IMR-90 (cell line): Measurements from ENCODE around the gene ESRRG. TPM values are rescaled to one million over a fixed set of nuclear protein-coding genes. Genes with fewer than 3 reads are reported as not detected.

Experiments used
- ATAC-seq: fragments of 200-7000 bp; cut with Tn5 transposase; 2 replicates; pipeline ENCODE4 v1.9.1; 2020; ENCODE audit warnings: low read depth, mild to moderate bottlenecking, moderate library complexity
- BruUV-seq: library from RNA; stranded (reverse); fragments of 400-500 nt; replicated peaks from 2 replicates; lab custom pipeline; 2021; lab: Mats Ljungman, UMichigan
- CTCF ChIA-PET: fragments of 300-600 bp; formaldehyde crosslinking; extraction: SDS; loops from one replicate; lab custom pipeline; 2021; ENCODE audit warnings: antibody characterized with exemption; lab: Yijun Ruan, JAX
- POLR2A ChIA-PET: fragments of 300-600 bp; sonication (Branson Sonifier 250); formaldehyde crosslinking; loops from one replicate; lab custom pipeline; 2022; ENCODE audit warnings: antibody characterized with exemption; ENCODE audit not compliant: unreplicated experiment; lab: Charles Lee
- DNase-seq: peaks from one replicate; pipeline ENCODE4 v3.0.0; 2013
- H2AFZ ChIP-seq: replicated peaks from 2 replicates; pipeline ENCODE3; 2013; ENCODE audit warnings: low read length, mild to moderate bottlenecking; ENCODE audit not compliant: poor library complexity
- H2AK5ac ChIP-seq: 2 replicates; pipeline ENCODE4 v1.6.1; 2013; ENCODE audit warnings: low read depth, low read length, inconsistent platforms
- H2AK9ac ChIP-seq: replicated peaks from 2 replicates; pipeline ENCODE3; 2013; ENCODE audit warnings: mild to moderate bottlenecking, low read depth, low read length, moderate library complexity; ENCODE audit not compliant: poor library complexity
- H2BK120ac ChIP-seq: 2 replicates; pipeline ENCODE4 v1.6.1; 2013; ENCODE audit warnings: low read depth, low read length, inconsistent platforms
- H2BK15ac ChIP-seq: 3 replicates; pipeline ENCODE4 v1.6.1; 2013; ENCODE audit warnings: low read depth, low read length, inconsistent platforms
- H2BK20ac ChIP-seq: 2 replicates; pipeline ENCODE4 v1.6.1; 2013; ENCODE audit warnings: low read depth, mild to moderate bottlenecking, inconsistent platforms, low read length, moderate library complexity
- H2BK5ac ChIP-seq: 2 replicates; pipeline ENCODE4 v1.6.1; 2013; ENCODE audit warnings: mild to moderate bottlenecking, low read depth, low read length, inconsistent platforms; ENCODE audit not compliant: poor library complexity, severe bottlenecking
- H3K14ac ChIP-seq: replicated peaks from 2 replicates; pipeline ENCODE4 v1.6.1; 2013; ENCODE audit warnings: low read depth, low read length, inconsistent platforms
- H3K18ac ChIP-seq: 2 replicates; pipeline ENCODE4 v1.6.1; 2013; ENCODE audit warnings: low read depth, low read length, control low read depth
- H3K23ac ChIP-seq: 2 replicates; pipeline ENCODE4 v1.6.1; 2013; ENCODE audit warnings: low read depth, low read length, inconsistent platforms
- H3K27ac ChIP-seq: 2 replicates; pipeline ENCODE4 v1.5.1; 2013; ENCODE audit warnings: mild to moderate bottlenecking, control low read depth, low read length; ENCODE audit not compliant: insufficient read depth
- H3K27me3 ChIP-seq: 2 replicates; pipeline ENCODE4 v1.6.1; 2013; ENCODE audit warnings: low read length; ENCODE audit not compliant: control insufficient read depth, insufficient read depth
- H3K36me3 ChIP-seq: 2 replicates; pipeline ENCODE4 v1.6.1; 2013; ENCODE audit warnings: low read length, mixed read lengths; ENCODE audit not compliant: control insufficient read depth, insufficient read depth
- H3K4ac ChIP-seq: 2 replicates; pipeline ENCODE4 v1.6.1; 2013; ENCODE audit warnings: low read depth, low read length, inconsistent platforms
- H3K4me1 ChIP-seq: 2 replicates; pipeline ENCODE4 v1.6.1; 2013; ENCODE audit warnings: low read length, mixed read lengths; ENCODE audit not compliant: control insufficient read depth, insufficient read depth
- H3K4me2 ChIP-seq: 2 replicates; pipeline ENCODE4 v1.6.1; 2013; ENCODE audit warnings: low read depth, mild to moderate bottlenecking, control low read depth, low read length, moderate library complexity
- H3K4me3 ChIP-seq: 2 replicates; pipeline ENCODE4 v1.5.1; 2013; ENCODE audit warnings: low read depth, mild to moderate bottlenecking, control low read depth, low read length, moderate library complexity; ENCODE audit not compliant: insufficient read depth
- H3K56ac ChIP-seq: 2 replicates; pipeline ENCODE4 v1.6.1; 2013; ENCODE audit warnings: low read length, inconsistent platforms; ENCODE audit not compliant: insufficient read depth; ENCODE audit errors: extremely low read depth
- H3K79me1 ChIP-seq, 2 experiments: 2 replicates each; pipeline ENCODE4 v1.6.1; 2013; ENCODE audit warnings: low read length in 2 of 2, inconsistent platforms in 1 of 2, low read depth in 1 of 2
- H3K9ac ChIP-seq: 2 replicates; pipeline ENCODE4 v1.6.1; 2013; ENCODE audit warnings: low read depth, low read length, control low read depth
- H3K9me1 ChIP-seq: 2 replicates; pipeline ENCODE4 v1.6.1; 2013; ENCODE audit warnings: low read length, inconsistent platforms; ENCODE audit not compliant: insufficient read depth
- H3K9me3 ChIP-seq: 2 replicates; pipeline ENCODE4 v1.6.1; 2013; ENCODE audit warnings: low read length; ENCODE audit not compliant: control insufficient read depth, insufficient read depth
- H4K20me1 ChIP-seq: 2 replicates; pipeline ENCODE4 v1.6.1; 2013; ENCODE audit warnings: low read length, inconsistent platforms; ENCODE audit not compliant: insufficient read depth
- H4K5ac ChIP-seq: 2 replicates; pipeline ENCODE4 v1.6.1; 2013; ENCODE audit warnings: mild to moderate bottlenecking, low read depth, low read length, control low read depth
- H4K8ac ChIP-seq, 2 experiments: 2 replicates each; pipeline ENCODE4 v1.6.1; 2013; ENCODE audit warnings: low read depth in 2 of 2, low read length in 2 of 2, control low read depth in 1 of 2, inconsistent platforms in 1 of 2
- H4K91ac ChIP-seq: 2 replicates; pipeline ENCODE4 v1.6.1; 2013; ENCODE audit warnings: low read depth, low read length, inconsistent platforms; ENCODE audit not compliant: insufficient read depth
- BHLHE40 ChIP-seq: fragments of 150-350 bp; IDR thresholded peaks from 2 replicates; pipeline ENCODE4 v1.6.1; 2016; ENCODE audit warnings: mild to moderate bottlenecking, low read depth, low read length
- CEBPB ChIP-seq: IDR thresholded peaks from 2 replicates; pipeline ENCODE4 v1.6.1; 2012; ENCODE audit warnings: low read depth, low read length, improper control_type of control experiment
- CHD1 ChIP-seq: IDR thresholded peaks from 2 replicates; pipeline ENCODE4 v1.6.1; 2012; ENCODE audit warnings: low read depth, low read length, improper control_type of control experiment
- FOS ChIP-seq: fragments of 150-350 bp; IDR thresholded peaks from 2 replicates; pipeline ENCODE4 v1.6.1; 2016; ENCODE audit warnings: low read depth, low read length
- MAFK ChIP-seq: IDR thresholded peaks from 2 replicates; pipeline ENCODE4 v1.6.1; 2012; ENCODE audit warnings: low read depth, low read length, improper control_type of control experiment
- MAZ ChIP-seq: IDR thresholded peaks from 2 replicates; pipeline ENCODE4 v1.6.1; 2012; ENCODE audit warnings: low read depth, mild to moderate bottlenecking, low read length, improper control_type of control experiment, moderate library complexity, borderline replicate concordance
- NFE2L2 ChIP-seq: fragments of 150-350 bp; IDR thresholded peaks from 2 replicates; pipeline ENCODE4 v1.6.1; 2016; ENCODE audit warnings: low read depth, mild to moderate bottlenecking, low read length
- POLR2A ChIP-seq: IDR thresholded peaks from 2 replicates; pipeline ENCODE4 v1.6.1; 2012; ENCODE audit warnings: mild to moderate bottlenecking, low read depth, low read length
- RAD21 ChIP-seq: IDR thresholded peaks from 2 replicates; pipeline ENCODE4 v1.6.1; 2012; ENCODE audit warnings: low read length, improper control_type of control experiment
- RCOR1 ChIP-seq: IDR thresholded peaks from 2 replicates; pipeline ENCODE4 v1.6.1; 2012; ENCODE audit warnings: mild to moderate bottlenecking, low read length, improper control_type of control experiment; ENCODE audit not compliant: insufficient replicate concordance
- RFX5 ChIP-seq: IDR thresholded peaks from 2 replicates; pipeline ENCODE4 v1.8.0; 2012; ENCODE audit warnings: low read depth, mild to moderate bottlenecking, low read length, moderate library complexity
- SMC3 ChIP-seq: fragments of 150-350 bp; IDR thresholded peaks from 2 replicates; pipeline ENCODE4 v1.6.1; 2016; ENCODE audit warnings: low read depth, mild to moderate bottlenecking, antibody characterized with exemption, low read length, moderate library complexity
- WGBS, 2 experiments: methylation state at CpG; one replicate each; pipeline versions ENCODE4 v1.1.5 to v1.1.7; 2013; ENCODE audit warnings: missing lambda C conversion rate in 2 of 2; ENCODE audit not compliant: insufficient read length in 1 of 2; ENCODE audit errors: extremely low coverage in 2 of 2; 5-methylcytosine and 5-hydroxymethylcytosine counted together
- dilution Hi-C: fragments of 300-500 bp; cut with HindIII; formaldehyde crosslinking; loops from one replicate; pipeline ENCODE4 v1.14.3; 2018; ENCODE audit warnings: low sequenced_read_pairs; ENCODE audit not compliant: unreplicated experiment
- in situ Hi-C: fragments of 300-500 bp; cut with MboI; formaldehyde crosslinking; loops from 3 replicates; pipeline ENCODE4 v1.14.3; 2019; ENCODE audit warnings: low sequenced_read_pairs, inconsistent platforms, mixed read lengths
- intact Hi-C: fragments of 100-400 bp; cut with micrococcal nuclease; formaldehyde crosslinking; loops from 2 replicates; pipeline ENCODE4 v1.10.0; 2022
- polyA plus RNA-seq, 3 experiments: library from polyadenylated mRNA; depleted of rRNA; stranded (reverse); fragments of >200 nt; gene quantifications; 2 replicates each; pipeline ENCODE4 v1.2.3, GENCODE V29; 2012; ENCODE audit warnings: low replicate concordance in 1 of 3
- total RNA-seq: library from RNA; depleted of rRNA; stranded (reverse); fragments of >200 nt; gene quantifications from 2 replicates; pipeline ENCODE4 v1.2.3, GENCODE V29; 2012
- TF ChIP-seq, protein P1 (sequence below): fragments of 150-350 bp; IDR thresholded peaks from 2 replicates; pipeline ENCODE4 v1.6.1; 2016; ENCODE audit warnings: low read depth, mild to moderate bottlenecking, low read length, moderate library complexity, borderline replicate concordance
- TF ChIP-seq, protein P2 (sequence below): fragments of 150-350 bp; IDR thresholded peaks from 2 replicates; pipeline ENCODE4 v1.6.1; 2017; ENCODE audit warnings: mild to moderate bottlenecking, antibody characterized with exemption, low read length, low read depth
- TF ChIP-seq, protein P3 (sequence below): conservative IDR thresholded peaks from 2 replicates; pipeline ENCODE4 v1.5.1; 2012; ENCODE audit warnings: mild to moderate bottlenecking, low read depth, low read length, improper control_type of control experiment

The ESRRG gene
- total and polyA plus RNA-seq, 2 of the 4 experiments (the other 2 are of a cell fraction) = 0.17 to 0.54 TPM

DNA sequence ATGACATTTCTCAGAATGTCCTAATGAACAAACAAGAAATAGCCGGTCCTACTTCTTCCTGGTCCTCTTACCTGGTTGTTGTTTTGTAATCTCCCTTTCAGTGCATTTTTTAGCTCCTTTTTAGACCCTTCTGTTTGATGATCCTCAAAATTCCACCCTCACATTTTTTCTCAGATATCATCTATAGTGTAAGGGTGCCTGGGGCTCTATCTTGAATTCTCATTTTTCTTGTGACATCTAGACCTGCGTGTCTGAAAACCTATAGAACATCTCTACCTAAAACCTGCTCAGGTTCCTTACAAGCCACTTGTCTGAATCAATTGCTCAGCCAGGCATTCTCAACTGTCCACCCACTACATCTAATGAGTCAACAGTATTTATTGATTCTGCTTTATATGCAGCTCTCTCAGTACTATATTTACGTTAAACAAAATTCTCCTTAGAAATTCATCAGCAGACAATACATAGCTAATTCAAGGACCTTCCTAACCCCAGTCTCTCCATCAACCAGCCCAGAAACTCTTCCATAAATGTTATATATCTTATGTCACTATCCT, 263.5 kb downstream of the ESRRG start:
- POLR2A ChIA-PET = no interaction called here
- H2BK5ac ChIP-seq = peak overlapping the region; percentile 97
- no peak overlapping the region for H3K4me2 ChIP-seq
- CTCF ChIA-PET = no interaction called here
- peak overlapping the region; percentile 26; the same call in 1 of the 2 replicates for H3K4ac ChIP-seq
- no peaks in the 10 kb centered on the region for H3K27me3 ChIP-seq
- no peaks in the 10 kb centered on the region for H3K9me3 ChIP-seq
- H3K79me1 ChIP-seq = peaks cover 0 to 5% of the 10 kb centered on the region in 2 experiments; a peak in 1 of 4 replicates
- peak overlapping the region; percentile 78; the same call in 1 of the 2 replicates for H2BK120ac ChIP-seq
- H3K14ac ChIP-seq = no peak overlapping the region; the same call in 1 of the 2 replicates
- peaks cover 24% of the 10 kb centered on the region for H3K4me1 ChIP-seq
- in situ Hi-C loops = no loop called here
- peak overlapping the region; percentile 6; the same call in 1 of the 2 replicates for H4K5ac ChIP-seq
- no peak overlapping the region; the same call in 1 of the 2 replicates for H2AK5ac ChIP-seq
- no peaks in the 10 kb centered on the region for H3K36me3 ChIP-seq
- no peaks in the 10 kb centered on the region for H4K20me1 ChIP-seq
- ATAC-seq = no peak
- WGBS, 2 experiments = no CpG with 5 or more reads among the region's 3 CpGs
- no peak overlapping the region for H3K27ac ChIP-seq
- dilution Hi-C loops = no loop called here
- H4K8ac ChIP-seq = peak overlapping the region; percentile 27 to 33; a peak in 3 of 4 replicates
- no peak overlapping the region for H3K4me3 ChIP-seq
- no TSS peak for BruUV-seq
- H3K9me1 ChIP-seq = peaks cover 5% of the 10 kb centered on the region
- peak overlapping the region; percentile 47; the same call in 1 of the 2 replicates for H4K91ac ChIP-seq
- no peak overlapping the region for H3K56ac ChIP-seq
- peak; percentile 62 for DNase-seq
- no peak overlapping the region for H3K9ac ChIP-seq
- no peak overlapping the region for H2AK9ac ChIP-seq
- no peak overlapping the region for H3K23ac ChIP-seq
- intact Hi-C loops = loop anchor here (5.0 kb wide), 2 partner anchors 143 to 467 kb away; no protein-coding TSS in a partner anchor
- peak overlapping the region; percentile 93; the same call in 1 of the 2 replicates for H3K18ac ChIP-seq
- H2AFZ ChIP-seq = no peak overlapping the region
- peak overlapping the region; percentile 42; the same call in 1 of the 3 replicates for H2BK15ac ChIP-seq
- peak overlapping the region; percentile 81 for H2BK20ac ChIP-seq
- TF ChIP-seq, protein P1, sequence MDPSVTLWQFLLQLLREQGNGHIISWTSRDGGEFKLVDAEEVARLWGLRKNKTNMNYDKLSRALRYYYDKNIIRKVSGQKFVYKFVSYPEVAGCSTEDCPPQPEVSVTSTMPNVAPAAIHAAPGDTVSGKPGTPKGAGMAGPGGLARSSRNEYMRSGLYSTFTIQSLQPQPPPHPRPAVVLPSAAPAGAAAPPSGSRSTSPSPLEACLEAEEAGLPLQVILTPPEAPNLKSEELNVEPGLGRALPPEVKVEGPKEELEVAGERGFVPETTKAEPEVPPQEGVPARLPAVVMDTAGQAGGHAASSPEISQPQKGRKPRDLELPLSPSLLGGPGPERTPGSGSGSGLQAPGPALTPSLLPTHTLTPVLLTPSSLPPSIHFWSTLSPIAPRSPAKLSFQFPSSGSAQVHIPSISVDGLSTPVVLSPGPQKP = no peak
- TF ChIP-seq BHLHE40 = no peak
- TF ChIP-seq SMC3 = no peak
- TF ChIP-seq CEBPB = no peak
- no peak for TF ChIP-seq POLR2A
- no peak for TF ChIP-seq FOS
- no peak for TF ChIP-seq MAZ
- no peak for TF ChIP-seq NFE2L2
- TF ChIP-seq, protein P2, sequence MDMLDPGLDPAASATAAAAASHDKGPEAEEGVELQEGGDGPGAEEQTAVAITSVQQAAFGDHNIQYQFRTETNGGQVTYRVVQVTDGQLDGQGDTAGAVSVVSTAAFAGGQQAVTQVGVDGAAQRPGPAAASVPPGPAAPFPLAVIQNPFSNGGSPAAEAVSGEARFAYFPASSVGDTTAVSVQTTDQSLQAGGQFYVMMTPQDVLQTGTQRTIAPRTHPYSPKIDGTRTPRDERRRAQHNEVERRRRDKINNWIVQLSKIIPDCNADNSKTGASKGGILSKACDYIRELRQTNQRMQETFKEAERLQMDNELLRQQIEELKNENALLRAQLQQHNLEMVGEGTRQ = no peak
- TF ChIP-seq RFX5 = no peak
- no peak for TF ChIP-seq CHD1
- TF ChIP-seq, protein P3, sequence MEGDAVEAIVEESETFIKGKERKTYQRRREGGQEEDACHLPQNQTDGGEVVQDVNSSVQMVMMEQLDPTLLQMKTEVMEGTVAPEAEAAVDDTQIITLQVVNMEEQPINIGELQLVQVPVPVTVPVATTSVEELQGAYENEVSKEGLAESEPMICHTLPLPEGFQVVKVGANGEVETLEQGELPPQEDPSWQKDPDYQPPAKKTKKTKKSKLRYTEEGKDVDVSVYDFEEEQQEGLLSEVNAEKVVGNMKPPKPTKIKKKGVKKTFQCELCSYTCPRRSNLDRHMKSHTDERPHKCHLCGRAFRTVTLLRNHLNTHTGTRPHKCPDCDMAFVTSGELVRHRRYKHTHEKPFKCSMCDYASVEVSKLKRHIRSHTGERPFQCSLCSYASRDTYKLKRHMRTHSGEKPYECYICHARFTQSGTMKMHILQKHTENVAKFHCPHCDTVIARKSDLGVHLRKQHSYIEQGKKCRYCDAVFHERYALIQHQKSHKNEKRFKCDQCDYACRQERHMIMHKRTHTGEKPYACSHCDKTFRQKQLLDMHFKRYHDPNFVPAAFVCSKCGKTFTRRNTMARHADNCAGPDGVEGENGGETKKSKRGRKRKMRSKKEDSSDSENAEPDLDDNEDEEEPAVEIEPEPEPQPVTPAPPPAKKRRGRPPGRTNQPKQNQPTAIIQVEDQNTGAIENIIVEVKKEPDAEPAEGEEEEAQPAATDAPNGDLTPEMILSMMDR = no peak
- TF ChIP-seq MAFK = no peak
- no peak for TF ChIP-seq RCOR1
- TF ChIP-seq RAD21 = no peak
